Skeletal muscle cell (primary cell): ENCODE data around the gene MAN2B1.
"Not testable (repeated sequence)": the region's sequence is repeated elsewhere in the genome, so short reads cannot be mapped to it uniquely, and the experiment has no call there.

Experiments used
- DNase-seq: peaks from one replicate; pipeline ENCODE4 v3.0.0-alpha.2; 2010; ENCODE audit warnings: low read depth
- H3K4me3 ChIP-seq: 2 replicates; pipeline ENCODE4 v1.5.1; 2011; ENCODE audit warnings: low read depth, mild to moderate bottlenecking, control low read depth, low read length, moderate library complexity

Gene MAN2B1

DNA sequence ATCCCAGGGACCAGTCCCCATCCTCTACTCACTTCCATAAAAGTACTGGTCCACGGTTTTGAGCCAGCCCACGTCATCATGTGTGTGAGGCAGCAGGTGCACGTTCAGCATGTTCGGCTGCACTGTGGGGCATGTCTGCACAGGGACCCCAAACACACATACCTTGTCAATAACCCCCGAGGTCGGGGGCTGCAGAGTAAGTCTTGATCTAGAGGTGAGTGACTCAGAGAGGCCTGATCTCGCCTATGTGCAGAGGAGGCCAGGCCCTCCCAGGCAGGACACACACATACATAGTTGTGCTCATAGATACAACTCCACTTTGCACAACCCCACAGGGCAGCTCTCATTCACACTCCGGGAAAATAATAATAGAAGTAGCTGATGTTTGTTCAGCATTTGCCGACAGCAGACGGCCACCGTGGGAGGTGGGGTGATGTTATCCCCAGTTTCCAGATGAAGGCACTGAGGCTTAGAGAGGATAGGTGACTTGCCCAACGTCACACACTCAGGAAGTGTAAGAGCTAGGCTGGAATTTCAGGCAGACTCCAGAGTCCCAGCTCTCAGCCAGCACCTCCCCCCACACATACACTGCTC is 774 bp downstream of the MAN2B1 start:
- no peak for DNase-seq
- H3K4me3 ChIP-seq: peak overlapping the region; percentile 88

DNA sequence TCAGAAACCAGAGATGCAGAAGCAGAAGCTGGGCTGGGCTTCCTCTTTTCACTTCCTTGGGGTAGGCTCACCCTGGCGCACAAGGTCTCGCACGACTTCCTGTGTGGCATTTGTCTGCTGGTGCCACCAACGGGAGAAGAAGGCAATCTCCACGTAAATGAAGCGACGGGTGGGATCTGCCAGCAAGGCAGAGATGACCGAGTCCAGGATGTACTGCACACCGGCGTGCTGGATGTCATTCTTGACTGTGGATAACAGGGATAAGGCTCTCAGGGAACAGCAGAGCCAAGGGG is 1.3 kb downstream of the MAN2B1 start:
- DNase-seq: no peak
- no peak overlapping the region for H3K4me3 ChIP-seq

DNA sequence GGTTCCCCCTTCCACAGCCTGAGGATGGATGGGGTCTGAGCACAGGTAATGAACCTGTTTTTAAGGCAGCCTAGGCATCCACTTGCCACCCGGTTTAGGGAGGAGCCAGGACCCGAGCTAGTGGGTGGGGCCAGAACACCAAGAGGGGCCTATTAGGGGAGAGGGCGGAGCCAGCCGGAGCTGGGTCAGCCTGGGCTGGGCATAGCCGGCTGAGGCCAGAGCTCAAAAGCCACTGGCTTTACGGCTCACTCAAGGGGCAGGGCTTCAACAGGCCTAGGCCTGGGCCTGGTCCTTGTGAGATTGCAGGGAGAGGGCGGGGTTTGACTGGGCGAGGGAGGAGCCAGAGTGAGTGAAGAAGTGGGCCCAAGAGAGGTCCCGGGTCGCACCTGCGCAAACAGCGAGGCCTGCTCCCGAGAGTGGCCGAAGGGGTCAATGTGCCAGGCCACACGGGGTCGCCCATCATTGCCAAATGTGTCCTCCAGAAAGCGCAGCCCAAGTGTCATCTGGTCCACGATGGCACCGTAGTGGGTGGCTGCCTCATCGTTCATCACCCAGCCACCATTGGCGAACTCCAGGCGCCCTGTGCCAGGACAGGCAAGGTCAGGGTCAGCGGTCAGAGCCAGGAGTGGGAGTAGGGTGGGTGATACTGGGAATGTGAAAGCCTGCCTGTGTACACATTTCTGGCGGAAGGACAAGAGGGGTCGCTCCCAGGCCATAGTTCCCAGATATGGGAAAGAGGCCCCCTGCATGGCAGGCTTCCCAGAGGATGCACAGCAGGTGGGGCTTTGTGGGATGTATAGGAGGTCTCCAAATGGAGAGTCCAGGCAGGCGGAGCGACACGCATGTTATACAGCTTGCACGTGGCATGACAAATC is 1.9 kb downstream of the MAN2B1 start:
- no peak overlapping the region for H3K4me3 ChIP-seq
- no peak for DNase-seq

DNA sequence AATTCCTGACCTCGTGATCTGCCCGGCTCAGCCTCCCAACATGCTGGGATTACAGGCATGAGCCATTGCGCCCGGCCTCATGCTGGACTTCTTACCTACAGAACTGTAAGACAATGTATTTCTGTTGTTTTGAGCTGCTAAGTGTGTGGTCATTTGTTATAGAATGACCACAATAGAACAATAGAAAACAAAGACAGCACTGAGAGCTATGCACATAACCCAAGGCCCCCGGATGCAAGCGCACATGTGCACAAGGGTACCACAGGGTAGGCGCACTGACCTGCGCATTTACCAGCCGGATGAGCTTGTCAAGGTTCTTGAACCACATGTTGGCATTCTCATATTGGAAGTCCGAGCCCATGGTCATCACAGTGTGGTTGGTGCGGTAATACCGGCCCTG is 5.6 kb downstream of the MAN2B1 start:
- no peak overlapping the region for H3K4me3 ChIP-seq
- DNase-seq: no peak

DNA sequence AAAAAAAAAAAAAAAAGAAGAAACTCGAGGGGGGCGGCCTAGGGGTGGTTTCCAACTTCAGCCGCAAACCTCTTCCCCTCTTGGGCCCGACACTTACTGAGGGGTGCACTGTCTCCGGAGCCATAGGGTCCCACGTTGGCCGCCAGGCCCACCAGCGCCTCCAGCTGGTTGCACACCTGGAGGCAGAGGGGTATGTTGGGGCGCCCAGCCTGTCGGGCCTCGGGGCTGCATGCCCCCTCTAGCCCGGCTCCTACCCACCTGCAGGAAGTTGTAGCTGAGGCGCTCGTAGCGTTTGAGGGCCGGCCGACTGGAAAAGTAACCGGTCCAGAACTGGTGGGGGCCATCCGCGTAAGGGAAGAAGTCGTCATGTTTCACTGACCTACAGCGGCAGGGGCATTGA is 8.6 kb downstream of the MAN2B1 start:
- H3K4me3 ChIP-seq: no peak overlapping the region
- no peak for DNase-seq

DNA sequence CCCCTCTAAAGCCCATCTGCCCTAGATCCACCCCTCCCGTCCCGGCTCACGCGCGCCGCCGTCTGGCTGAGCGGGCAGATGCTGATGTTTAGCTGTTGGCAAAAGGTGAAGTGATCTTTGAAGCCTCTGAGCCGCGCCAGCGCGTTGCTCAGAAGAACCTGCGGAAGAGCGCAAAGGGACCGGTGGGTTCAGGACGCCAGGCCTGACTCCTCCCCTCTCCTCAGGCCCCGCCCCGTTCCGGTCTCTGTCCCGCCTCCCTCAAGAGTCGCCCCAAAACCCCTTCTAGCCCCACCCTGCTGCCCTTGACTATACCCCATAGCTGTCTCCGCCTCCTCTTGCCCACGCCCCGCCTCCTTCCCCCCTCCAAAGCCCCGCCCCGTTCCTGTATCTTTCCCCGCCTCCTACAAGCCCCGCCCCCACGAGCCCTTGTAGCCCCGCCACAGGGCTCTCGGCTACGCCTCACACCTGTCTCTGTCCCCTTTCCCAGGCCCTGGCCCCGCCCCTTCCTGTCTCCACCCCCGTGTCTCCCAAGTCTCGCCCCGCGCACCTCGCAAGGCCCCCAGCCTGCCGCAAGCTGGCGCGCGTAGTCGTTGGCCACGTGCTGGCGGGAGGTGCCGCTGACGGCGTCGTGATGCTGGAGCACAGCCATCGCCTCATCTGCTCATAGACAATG is 9.5 kb downstream of the MAN2B1 start:
- DNase-seq: no peak
- H3K4me3 ChIP-seq: no peak overlapping the region

DNA sequence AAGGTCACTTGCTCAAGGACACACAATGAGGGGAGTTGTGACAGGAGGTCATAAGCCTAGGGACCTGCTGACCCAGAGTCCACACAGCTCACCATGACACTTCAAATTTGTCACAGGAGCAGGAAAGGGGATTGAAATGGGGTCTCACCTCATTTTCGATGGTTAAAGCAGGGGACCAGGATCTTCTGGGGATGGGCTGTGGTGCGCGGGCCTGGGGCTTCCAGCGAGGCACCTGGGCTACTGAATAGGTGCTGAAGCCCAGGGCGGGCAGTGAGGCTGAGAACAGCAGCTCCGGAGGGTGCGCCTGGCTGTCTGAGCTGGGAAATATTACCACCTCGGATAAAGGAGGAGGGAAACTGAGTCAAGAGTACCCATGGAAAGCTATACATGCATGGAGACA is 11.0 kb downstream of the MAN2B1 start:
- no peak overlapping the region for H3K4me3 ChIP-seq
- DNase-seq: no peak

DNA sequence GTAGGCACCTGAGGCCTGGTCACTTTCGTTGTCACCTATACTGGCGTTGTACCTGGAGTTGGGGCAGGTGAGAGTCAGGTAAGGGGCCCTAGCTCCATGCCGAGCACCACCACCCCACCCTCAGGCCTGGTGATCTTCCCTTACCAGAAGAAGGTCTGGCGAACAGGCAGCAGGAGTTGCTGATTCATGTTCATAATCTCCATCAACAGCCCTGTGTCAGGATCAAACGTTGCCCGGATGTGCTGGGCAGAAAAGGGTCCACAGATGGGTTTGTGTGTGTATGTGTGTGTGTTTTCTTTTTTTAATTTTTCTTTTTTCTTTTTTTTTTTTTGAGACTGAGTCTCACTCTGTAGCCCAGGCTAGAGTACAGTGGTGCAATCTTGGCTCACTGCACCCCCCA is 14.3 kb downstream of the MAN2B1 start:
- DNase-seq: no peak
- H3K4me3 ChIP-seq: no peak overlapping the region

DNA sequence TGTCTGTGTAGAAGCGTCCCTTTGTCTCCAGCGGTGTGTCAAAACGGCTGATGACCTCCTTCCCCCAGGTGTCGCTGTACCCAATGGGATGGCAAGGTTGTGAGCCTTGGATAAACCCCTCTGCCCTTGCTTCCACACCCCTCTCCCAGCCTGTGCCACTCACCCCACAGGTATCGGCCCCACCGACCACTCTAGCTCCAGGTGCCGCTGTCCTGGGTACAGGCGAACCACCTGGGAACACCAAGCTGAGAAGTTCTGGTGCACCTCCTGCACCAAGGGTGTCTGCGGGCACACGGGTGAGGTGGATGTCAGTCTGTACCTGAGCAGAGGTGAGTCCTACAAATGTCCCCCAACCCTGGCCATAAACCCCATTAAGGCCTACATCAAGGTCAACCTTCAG is 16.6 kb downstream of the MAN2B1 start:
- DNase-seq: no peak
- no peak overlapping the region for H3K4me3 ChIP-seq

DNA sequence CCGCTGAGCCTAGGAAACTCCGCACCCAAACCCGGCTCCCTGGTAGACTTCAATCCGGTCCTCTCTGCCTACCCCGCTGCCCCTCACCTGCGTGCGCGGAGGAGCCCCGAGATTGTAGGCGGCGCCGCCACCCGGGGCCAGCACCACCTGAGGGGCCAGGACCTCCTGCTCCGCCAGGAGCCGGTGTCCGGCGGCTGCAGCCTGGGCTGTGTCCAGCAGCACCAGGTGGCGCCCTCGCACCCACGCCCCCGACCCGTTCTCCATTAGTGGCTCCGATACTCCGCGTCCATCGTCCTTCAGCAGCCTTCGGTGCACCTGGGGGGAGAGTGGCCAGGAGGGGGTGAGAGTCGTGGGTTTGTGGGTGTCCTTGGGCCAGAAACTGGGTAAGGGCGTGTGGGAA is 18.5 kb downstream of the MAN2B1 start:
- H3K4me3 ChIP-seq: peak overlapping the region; percentile 27
- DNase-seq: no peak

DNA sequence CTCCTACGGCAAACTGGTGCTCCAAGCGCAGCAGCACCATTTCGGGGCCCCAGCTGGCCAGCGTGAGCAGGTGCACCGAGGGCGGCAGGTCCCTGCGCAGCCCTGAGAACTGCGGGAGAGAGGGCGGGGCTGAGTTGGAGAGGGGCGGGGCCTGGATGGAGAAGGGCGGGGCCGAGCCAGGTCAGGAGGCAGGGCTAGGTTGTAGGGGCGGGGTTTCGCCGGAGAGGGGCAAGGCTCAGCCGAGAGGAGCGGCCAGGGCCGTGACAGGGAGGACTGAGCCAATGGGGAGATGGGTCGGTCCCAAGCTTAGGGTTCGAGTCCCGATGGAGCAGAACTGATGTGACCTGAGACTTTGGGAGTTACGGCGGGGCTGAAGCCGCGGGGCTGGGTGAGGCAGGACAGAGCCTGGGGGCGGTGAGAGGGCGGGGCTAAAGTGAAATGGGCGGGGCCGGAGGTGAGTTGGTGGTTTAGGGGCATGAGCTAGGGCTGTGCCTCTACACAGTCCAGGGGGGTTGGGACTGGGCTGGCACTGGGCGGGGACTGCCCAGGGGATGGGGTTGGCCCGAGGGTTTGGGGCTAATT is 19.0 kb downstream of the MAN2B1 start:
- peak overlapping the region; percentile 27 for H3K4me3 ChIP-seq

DNA sequence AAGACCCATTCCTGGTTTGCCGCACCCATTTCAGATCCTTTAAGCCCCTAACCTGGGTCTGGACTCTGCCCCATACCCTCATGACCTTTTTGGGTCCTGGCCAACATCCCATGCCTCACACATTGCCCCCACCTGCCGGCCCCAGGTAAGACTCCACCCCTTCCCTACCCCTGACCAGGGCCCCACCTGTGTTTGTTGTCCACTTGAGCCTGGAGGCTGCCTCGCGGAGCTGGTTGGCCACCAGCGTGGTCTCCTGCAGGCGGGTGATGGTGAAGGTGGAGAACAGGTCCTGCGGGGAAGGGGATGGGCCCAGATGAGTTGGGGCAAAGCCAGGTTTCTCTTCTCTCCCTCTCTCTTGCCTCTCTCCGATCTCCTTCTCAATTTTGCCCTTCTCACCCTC is 19.5 kb downstream of the MAN2B1 start:
- no peak overlapping the region for H3K4me3 ChIP-seq
- DNase-seq: no peak

More for the DNA sequence above, 19.0 kb downstream of the MAN2B1 start:
- no peak for DNase-seq

DNA sequence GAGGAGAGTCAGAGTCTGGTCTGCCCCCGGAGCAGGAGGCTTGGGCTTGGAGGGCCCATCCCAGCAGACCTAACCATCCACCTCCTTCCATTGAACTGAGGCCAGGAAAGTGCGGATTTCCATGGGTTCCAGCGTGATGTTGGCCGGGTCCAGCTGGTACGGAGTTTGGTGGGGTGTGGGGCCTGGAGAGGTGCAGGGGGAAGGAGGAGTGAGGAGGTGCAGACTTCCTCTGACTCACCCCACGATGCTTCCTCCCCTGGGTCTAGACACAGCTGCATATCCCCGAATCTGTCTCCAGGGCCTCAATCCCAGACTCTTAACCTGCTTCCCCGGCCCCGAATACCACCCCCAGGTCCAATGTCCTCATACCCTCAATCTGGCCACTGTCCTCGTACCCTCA is 20.0 kb downstream of the MAN2B1 start:
- H3K4me3 ChIP-seq: no peak overlapping the region
- no peak for DNase-seq

DNA sequence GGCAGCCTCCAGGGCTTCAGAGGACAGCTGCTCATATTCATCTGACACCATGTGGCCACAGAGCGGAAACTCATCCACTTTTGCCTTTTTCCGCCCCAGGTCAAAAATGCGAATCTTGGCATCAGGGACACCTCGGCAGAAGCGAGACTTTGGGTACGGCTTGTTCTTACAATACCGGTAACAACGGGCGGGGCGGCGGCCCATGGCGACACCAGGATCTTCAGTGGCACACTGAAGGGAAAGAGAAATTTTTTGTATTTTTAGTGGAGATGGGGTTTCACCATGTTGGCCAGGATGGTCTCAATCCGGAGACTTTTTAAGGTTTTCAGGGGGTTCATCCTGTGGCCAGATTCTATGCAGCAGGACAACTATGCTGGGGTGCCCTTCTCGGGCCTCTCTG is 22.8 kb downstream of the MAN2B1 start:
- DNase-seq, H3K4me3 ChIP-seq: not testable (repeated sequence)

DNA sequence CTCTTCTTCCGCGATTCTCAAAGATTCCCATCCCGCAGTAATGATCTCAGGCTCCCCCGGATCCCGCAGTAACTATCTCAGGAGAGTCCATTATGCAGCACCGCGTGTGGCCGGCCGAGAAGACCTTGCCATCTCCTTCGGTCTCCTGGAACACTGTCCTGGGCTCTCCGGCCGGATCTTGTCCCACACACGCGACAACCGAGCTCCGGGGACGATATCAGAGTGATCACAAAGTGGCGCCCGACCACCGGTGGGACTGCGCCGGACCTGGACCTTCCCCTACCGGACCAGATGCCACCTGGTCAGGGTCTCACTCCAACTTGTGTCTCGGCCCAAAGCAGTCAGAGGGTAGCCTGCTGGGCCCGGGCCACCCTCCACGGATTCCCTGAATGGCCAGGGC is 24.0 kb downstream of the MAN2B1 start:
- DNase-seq: no peak
- no peak overlapping the region for H3K4me3 ChIP-seq

DNA sequence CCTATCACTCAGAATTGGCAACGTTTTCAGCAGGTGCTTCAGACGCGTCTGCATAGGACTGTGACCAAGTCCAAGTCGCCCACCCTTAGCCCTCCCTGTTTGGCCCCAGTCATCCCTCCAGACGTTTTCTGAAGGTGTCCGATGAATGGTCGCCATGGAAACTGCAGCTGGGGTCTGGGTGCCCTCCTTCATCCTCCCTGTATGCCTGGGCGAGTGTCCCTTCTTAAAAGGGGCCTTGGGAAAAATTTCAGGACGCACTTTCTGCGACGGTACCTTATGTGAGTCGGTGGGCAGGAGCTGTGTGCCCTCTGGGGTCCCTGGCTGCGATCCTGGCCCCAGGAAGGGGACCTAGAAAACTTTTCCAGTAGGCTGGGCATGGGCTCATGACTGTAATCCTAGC is 25.1 kb downstream of the MAN2B1 start:
- no peak overlapping the region for H3K4me3 ChIP-seq
- DNase-seq: no peak

DNA sequence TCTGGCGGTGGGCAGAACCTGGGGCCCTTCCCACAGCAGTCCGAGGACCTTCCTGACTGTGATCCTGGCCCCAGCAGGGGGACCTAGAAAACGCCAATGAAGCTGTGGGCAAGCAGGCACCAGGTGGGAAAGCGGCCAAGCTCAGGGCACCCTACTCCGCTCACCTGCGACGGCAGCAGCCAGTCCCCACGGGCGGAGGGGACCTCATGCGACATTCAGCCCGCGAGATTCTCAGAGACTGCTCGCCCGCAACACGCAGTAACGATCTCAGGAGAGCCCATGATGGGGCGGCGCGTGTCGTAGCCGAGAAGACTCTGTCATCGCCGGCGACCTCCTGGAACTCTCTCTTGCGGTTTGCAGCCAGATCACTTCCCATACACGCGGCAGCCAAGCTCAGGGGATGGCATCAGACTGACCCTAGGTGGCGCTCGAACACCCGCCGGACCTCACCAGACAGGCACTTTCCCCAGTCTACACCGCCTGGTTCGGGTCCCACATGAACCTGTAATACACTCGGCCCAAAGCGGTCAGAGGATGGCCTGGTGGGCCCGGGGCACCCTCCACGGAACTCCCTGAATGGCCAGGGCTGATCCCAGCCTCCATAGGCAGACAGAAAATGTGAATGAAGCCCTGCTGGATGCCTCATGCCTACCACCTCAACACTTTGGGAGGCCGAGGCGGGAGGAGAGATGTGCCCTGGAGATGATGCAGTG is 26.5 kb downstream of the MAN2B1 start:
- no peak for DNase-seq
- H3K4me3 ChIP-seq: peak overlapping the region; percentile 18

DNA sequence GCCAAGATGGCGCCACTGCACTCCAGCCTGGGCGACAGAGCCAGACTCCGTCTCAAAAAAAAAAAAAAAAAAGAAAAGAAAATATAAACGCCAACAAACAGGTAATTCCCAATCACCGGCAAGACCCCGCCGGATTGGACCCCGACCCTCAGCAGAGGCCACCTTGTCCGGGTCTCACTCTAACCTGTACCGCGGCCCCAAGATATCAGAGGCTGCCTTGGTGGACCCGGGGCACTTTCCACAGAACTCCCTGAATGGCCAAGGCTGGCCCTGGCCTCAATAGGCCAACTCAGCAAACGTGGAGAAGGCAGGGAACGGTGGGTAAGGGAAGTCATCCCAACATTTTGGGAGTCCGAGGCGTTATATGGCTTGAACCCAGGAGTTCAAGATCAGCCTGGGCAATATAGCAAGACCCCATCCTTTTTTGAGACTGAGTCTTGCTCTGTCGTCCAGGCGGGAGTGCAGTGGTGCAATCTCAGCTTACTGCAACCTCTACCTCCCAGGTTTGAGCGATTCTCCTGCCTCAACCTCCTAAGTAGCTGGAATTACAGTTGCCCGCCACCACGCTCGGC is 27.8 kb downstream of the MAN2B1 start:
- no peak overlapping the region for H3K4me3 ChIP-seq
- DNase-seq: no peak

DNA sequence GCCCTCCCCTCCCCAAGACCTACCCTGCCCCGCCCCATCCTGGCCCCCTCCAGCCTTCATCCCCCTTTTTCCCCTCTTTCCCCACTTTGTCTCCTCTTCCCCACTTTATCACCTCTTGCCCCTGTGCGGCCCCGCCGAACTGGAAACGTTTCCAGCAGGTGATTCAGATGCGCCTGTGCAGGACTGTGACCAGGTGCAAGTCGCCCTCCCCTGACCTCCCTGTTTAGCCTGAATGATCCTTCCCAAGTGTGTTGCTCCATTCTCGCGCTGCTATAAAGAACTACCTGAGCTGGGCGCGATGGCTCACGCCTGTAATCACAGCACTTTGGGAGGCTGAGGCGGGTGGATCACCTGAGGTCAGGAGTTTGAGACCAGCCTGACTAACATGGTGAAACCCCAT is 29.9 kb downstream of the MAN2B1 start:
- no peak for DNase-seq
- H3K4me3 ChIP-seq: no peak overlapping the region

DNA sequence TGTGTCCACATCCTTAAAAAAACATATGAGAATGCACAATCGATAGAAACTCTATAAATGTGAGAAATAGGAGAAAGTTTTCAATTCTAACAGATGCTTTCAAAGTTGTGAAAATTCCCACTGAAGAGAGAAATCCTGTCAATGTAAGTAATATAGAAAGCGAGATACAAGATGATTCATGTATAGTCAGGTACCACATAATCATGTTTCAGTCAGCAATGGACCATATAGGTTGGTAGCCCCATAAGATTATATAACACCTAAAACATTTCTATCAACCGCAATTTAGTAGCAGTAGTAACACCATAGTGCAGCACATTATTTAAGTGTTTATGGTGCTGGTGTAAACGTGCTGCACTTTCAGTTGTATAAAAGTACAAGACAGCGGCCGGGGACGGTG is 37.3 kb downstream of the MAN2B1 start:
- no peak for DNase-seq
- no peak overlapping the region for H3K4me3 ChIP-seq
